CD4-positive, alpha-beta T cell (primary cell): Measurements from ENCODE around the gene IGFLR1. TPM values are rescaled to one million over a fixed set of nuclear protein-coding genes. Genes with fewer than 3 reads are reported as not detected.

Experiments
- ATAC-seq: fragments of 200-7000 bp; cut with Tn5 transposase; one replicate; pipeline ENCODE4 v1.10.0; 2022; ENCODE audit warnings: mild to moderate bottlenecking; ENCODE audit not compliant: poor library complexity
- CTCF ChIA-PET: fragments of 350-600 bp; sonication (Branson Sonifier 250); formaldehyde crosslinking; loops from one replicate; lab custom pipeline; 2021; ENCODE audit warnings: antibody characterized with exemption, inconsistent platforms; lab: Charles Lee
- POLR2A ChIA-PET: fragments of 350-600 bp; sonication (Branson Sonifier 250); formaldehyde crosslinking; loops from one replicate; lab custom pipeline; 2021; ENCODE audit warnings: antibody characterized with exemption, inconsistent platforms; lab: Charles Lee
- DNase-seq, 14 experiments: peaks; one replicate each; pipeline ENCODE4 v3.0.0-alpha.2; 2013 to 2020; ENCODE audit warnings: mixed read lengths in 2 of 14
- H3K27ac ChIP-seq, 2 donors: one replicate each; pipeline versions ENCODE4 v1.5.1 to v1.7.0; 2013; ENCODE audit warnings: low read length in 2 of 2, low read depth in 1 of 2, mild to moderate bottlenecking in 1 of 2
- H3K27me3 ChIP-seq, 2 experiments: 1 replicate in 1 of 2; 2 replicates in 1 of 2; pipeline versions ENCODE4 v1.6.1 to v1.7.0; 2013; ENCODE audit warnings: low read length in 2 of 2, control low read depth in 1 of 2, mild to moderate bottlenecking in 1 of 2, moderate library complexity in 1 of 2; ENCODE audit not compliant: insufficient read depth in 2 of 2, control insufficient read depth in 1 of 2
- H3K36me3 ChIP-seq: one replicate; pipeline ENCODE4 v1.6.1; 2013; ENCODE audit warnings: low read length, control low read depth; ENCODE audit not compliant: insufficient read depth
- H3K4me1 ChIP-seq: one replicate; pipeline ENCODE4 v1.6.1; 2013; ENCODE audit warnings: low read length, control low read depth; ENCODE audit not compliant: insufficient read depth
- H3K4me3 ChIP-seq: one replicate; pipeline ENCODE4 v1.5.1; 2013; ENCODE audit warnings: mild to moderate bottlenecking, low read length, moderate library complexity
- H3K9me3 ChIP-seq, 2 experiments: 1 replicate in 1 of 2; 2 replicates in 1 of 2; pipeline versions ENCODE4 v1.6.1 to v1.7.0; 2013; ENCODE audit warnings: low read length in 2 of 2, mild to moderate bottlenecking in 2 of 2, control low read depth in 1 of 2, moderate library complexity in 1 of 2; ENCODE audit not compliant: control insufficient read depth in 1 of 2, insufficient read depth in 1 of 2
- H3K27ac Mint-ChIP-seq: one replicate; pipeline ENCODE4 v1.8.0; 2020; ENCODE audit warnings: mixed read lengths
- H3K27me3 Mint-ChIP-seq: one replicate; pipeline ENCODE4 v1.8.0; 2021; ENCODE audit warnings: mixed read lengths
- H3K36me3 Mint-ChIP-seq: one replicate; pipeline ENCODE4 v1.8.0; 2021; ENCODE audit warnings: low read depth, mixed read lengths
- H3K4me1 Mint-ChIP-seq: one replicate; pipeline ENCODE4 v1.8.0; 2021; ENCODE audit warnings: low read depth, mixed read lengths
- H3K4me3 Mint-ChIP-seq: one replicate; pipeline ENCODE4 v1.8.0; 2020; ENCODE audit warnings: mild to moderate bottlenecking, mixed read lengths
- H3K9me3 Mint-ChIP-seq: one replicate; pipeline ENCODE4 v1.8.0; 2020; ENCODE audit warnings: mixed read lengths
- CTCF ChIP-seq: fragments of 200-600 bp; IDR thresholded peaks from one replicate; pipeline ENCODE4 v1.8.0; 2022; ENCODE audit warnings: antibody characterized with exemption, mild to moderate bottlenecking
- intact Hi-C, 2 experiments: fragments of 100-400 bp; cut with DNase I in 1 of 2; cut with micrococcal nuclease in 1 of 2; formaldehyde crosslinking; loops; one replicate each; pipeline versions ENCODE4 v1.15.1 to v1.9.0; 2023 to 2025; cut with DNase I, micrococcal nuclease
- total RNA-seq, 174 experiments: library from RNA in 2 of 174; stranded (reverse) in 2 of 174; gene quantifications; one replicate each; pipeline ENCODE4 v1.2.3 and lab custom pipeline; 2021 to 2026

Gene IGFLR1
- total RNA-seq, 2 experiments from 2014 or later = 40.3 to 43.1 TPM

GRCh38 chr19:35779033-35779432, 36.8 kb upstream of the IGFLR1 start:
- H3K9me3 ChIP-seq = no peaks in the 10 kb centered on the region
- TF ChIP-seq CTCF = no peak
- H3K4me3 ChIP-seq = no peak overlapping the region
- ATAC-seq = no peak
- POLR2A ChIA-PET = no interaction called here
- Mint-ChIP-seq H3K27me3 (no peaks in the 10 kb centered on the region), H3K9me3 (no peaks in the 10 kb centered on the region), H3K36me3 (peaks cover 17% of the 10 kb centered on the region), H3K4me3 (no peak overlapping the region), H3K4me1 (peaks cover 24% of the 10 kb centered on the region), H3K27ac (no peak overlapping the region)
- intact Hi-C loops = loop anchor here in 1 of 2 experiments (5.0 to 10.0 kb wide), 2 partner anchors 156 to 278 kb away; partner anchors contain the start of gene LRFN3
- H3K4me1 ChIP-seq = peaks cover 21% of the 10 kb centered on the region
- peak in 1 of 14 experiments; percentile 10 for DNase-seq
- H3K27me3 ChIP-seq = no peaks in the 10 kb centered on the region
- CTCF ChIA-PET = no interaction called here
- H3K36me3 ChIP-seq = peaks cover 10% of the 10 kb centered on the region
- H3K27ac ChIP-seq = no peak overlapping the region

- H3K4me3 Mint-ChIP-seq = peak overlapping the region; percentile 30
- CTCF ChIA-PET = no interaction called here
- Histone ChIP-seq H3K27me3 (no peaks in the 10 kb centered on the region), H3K36me3 (peaks cover 10% of the 10 kb centered on the region), H3K9me3 (no peaks in the 10 kb centered on the region), H3K4me3 (no peak overlapping the region), H3K27ac (no peak overlapping the region), H3K4me1 (peaks cover 21% of the 10 kb centered on the region)
- intact Hi-C loops = loop anchor here in 1 of 2 experiments (5.0 to 10.0 kb wide), 2 partner anchors 157 to 279 kb away; partner anchors contain the start of gene LRFN3
- POLR2A ChIA-PET = no interaction called here
- H3K36me3 Mint-ChIP-seq = peaks cover 12% of the 10 kb centered on the region
- DNase-seq (no peak), ATAC-seq (no peak)
- no peaks in the 10 kb centered on the region for H3K9me3 Mint-ChIP-seq
- no peak for TF ChIP-seq CTCF
- no peaks in the 10 kb centered on the region for H3K27me3 Mint-ChIP-seq
- no peak overlapping the region for H3K27ac Mint-ChIP-seq
- peaks cover 24% of the 10 kb centered on the region for H3K4me1 Mint-ChIP-seq
Observed at GRCh38 chr19:35777961-35778360, 35.7 kb upstream of the IGFLR1 start.

- intact Hi-C loops = loop anchor here in 1 of 2 experiments (5.0 to 10.0 kb wide), 2 partner anchors 158 to 280 kb away; partner anchors contain the start of gene LRFN3
- Histone ChIP-seq H3K4me1 (peaks cover 21% of the 10 kb centered on the region), H3K9me3 (no peaks in the 10 kb centered on the region), H3K36me3 (peaks cover 6% of the 10 kb centered on the region), H3K27ac (no peak overlapping the region), H3K27me3 (no peaks in the 10 kb centered on the region), H3K4me3 (no peak overlapping the region)
- Mint-ChIP-seq H3K27ac (no peak overlapping the region), H3K4me1 (peaks cover 24% of the 10 kb centered on the region), H3K27me3 (no peaks in the 10 kb centered on the region), H3K36me3 (peaks cover 10% of the 10 kb centered on the region), H3K9me3 (no peaks in the 10 kb centered on the region), H3K4me3 (peak overlapping the region; percentile 78)
- ChIA-PET POLR2A (interaction anchor here (1.3 kb wide), 1 partner anchor 32 kb away, joined by 4 read pairs; the partner anchor contains the start of gene U2AF1L4), CTCF (no interaction called here)
- ATAC-seq (no peak), DNase-seq (peak in 1 of 14 experiments; percentile 22)
- no peak for TF ChIP-seq CTCF
Observed at GRCh38 chr19:35777086-35777841, 35.0 kb upstream of the IGFLR1 start.
